Measurements from ENCODE around the gene SASH1. TPM values are rescaled to one million over a fixed set of nuclear protein-coding genes. Genes with fewer than 3 reads are reported as not detected.
A peak's percentile ranks its signal among the peaks of the same experiment; 100 is the strongest.

Gene SASH1
- total and polyA plus RNA-seq, 8 donors, result 5.8 to 82.6 (median 16.3) TPM

GRCh38 chr6:148524976-148525375, 182.3 kb downstream of the SASH1 start:
- peaks cover 15 to 50% (median 44%) of the 10 kb centered on the region in 4 donors for H3K36me3 ChIP-seq
- no peak for TF ChIP-seq EP300 (IDR thresholded peaks at IDR 0.05)
- no peak for TF ChIP-seq CTCF (IDR thresholded peaks at IDR 0.05)
- TF ChIP-seq POLR2A (IDR thresholded peaks at IDR 0.05), result no peak
- no peak for TF ChIP-seq POLR2AphosphoS5 (IDR thresholded peaks at IDR 0.05)
- no peaks in the 10 kb centered on the region for H3K27me3 ChIP-seq
- no peak for DNase-seq
- H3K27ac ChIP-seq, result peak overlapping the region in 4 of 5 donors; percentile 55 to 78 (median 74)
- peak overlapping the region in 2 of 4 donors; percentile 17 for H3K4me3 ChIP-seq
- intact Hi-C loops (cut with DNase I; ENCODE audit: low total_unique reads), result no loop called here
- H3K4me1 ChIP-seq, result peaks cover 3 to 24% (median 11%) of the 10 kb centered on the region in 4 donors
- WGBS, 5 donors, result 63 to 78% (median 74%) methylated on average over 8 of the region's 8 CpGs
- no peaks in the 10 kb centered on the region for H3K9me3 ChIP-seq

GRCh38 chr6:148525453-148525852, 182.8 kb downstream of the SASH1 start:
- peaks cover 11 to 45% (median 39%) of the 10 kb centered on the region in 4 donors for H3K36me3 ChIP-seq
- no peaks in the 10 kb centered on the region for H3K9me3 ChIP-seq
- DNase-seq, result no peak
- 43 to 78% (median 72%) methylated on average over 4 of the region's 4 CpGs for WGBS, 5 donors
- TF ChIP-seq CTCF (IDR thresholded peaks at IDR 0.05) (no peak), POLR2AphosphoS5 (IDR thresholded peaks at IDR 0.05) (no peak), POLR2A (IDR thresholded peaks at IDR 0.05) (no peak), EP300 (IDR thresholded peaks at IDR 0.05) (no peak)
- H3K4me1 ChIP-seq, result peaks cover 3 to 28% (median 11%) of the 10 kb centered on the region in 4 donors
- peak overlapping the region in 4 of 5 donors; percentile 55 to 78 (median 74) for H3K27ac ChIP-seq
- intact Hi-C loops (cut with DNase I; ENCODE audit: low total_unique reads), result no loop called here
- no peaks in the 10 kb centered on the region for H3K27me3 ChIP-seq
- no peak overlapping the region for H3K4me3 ChIP-seq

DNA sequence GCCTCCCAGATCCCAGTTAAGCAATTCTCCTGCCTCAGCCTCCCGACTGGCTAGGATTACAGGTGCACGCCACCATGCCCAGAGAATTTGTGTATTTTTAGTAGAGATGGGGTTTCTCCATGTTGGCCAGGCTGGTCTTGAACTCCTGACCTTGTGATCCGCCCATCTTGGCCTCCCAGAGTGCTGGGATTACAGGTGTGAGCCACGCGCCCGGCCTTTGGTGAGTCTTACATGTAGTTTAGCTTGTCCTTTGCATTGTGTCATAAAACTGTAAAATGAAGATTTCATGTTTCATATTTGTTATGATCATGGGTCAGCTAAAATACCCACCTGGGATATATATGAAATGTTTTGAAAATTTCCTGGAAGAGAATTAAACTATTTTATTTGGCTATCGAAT, 183.5 kb downstream of the SASH1 start:
- Histone ChIP-seq H3K4me1 (peaks cover 3 to 29% (median 11%) of the 10 kb centered on the region in 4 donors), H3K36me3 (peaks cover 10 to 38% (median 35%) of the 10 kb centered on the region in 4 donors), H3K27ac (peak overlapping the region in 3 of 5 donors; percentile 71 to 78 (median 76)), H3K4me3 (no peak overlapping the region), H3K9me3 (no peaks in the 10 kb centered on the region), H3K27me3 (no peaks in the 10 kb centered on the region)
- intact Hi-C loops (cut with DNase I; ENCODE audit: low total_unique reads), result no loop called here
- no peak for TF ChIP-seq CTCF (IDR thresholded peaks at IDR 0.05)
- TF ChIP-seq POLR2A (IDR thresholded peaks at IDR 0.05), result no peak
- TF ChIP-seq EP300 (IDR thresholded peaks at IDR 0.05), result no peak
- TF ChIP-seq POLR2AphosphoS5 (IDR thresholded peaks at IDR 0.05), result no peak
- no peak for DNase-seq
- WGBS, 5 donors, result 95 to 98% (median 97%) methylated on average over 7 of the region's 7 CpGs

GRCh38 chr6:148528292-148528691, 185.7 kb downstream of the SASH1 start:
- DNase-seq, result peak in 1 of 2 donors; percentile 25
- intact Hi-C loops (cut with DNase I; ENCODE audit: low total_unique reads), result no loop called here
- Histone ChIP-seq H3K27me3 (no peaks in the 10 kb centered on the region), H3K4me1 (peaks cover 3 to 23% (median 11%) of the 10 kb centered on the region in 4 donors), H3K27ac (no peak overlapping the region), H3K36me3 (peaks cover 17 to 59% (median 56%) of the 10 kb centered on the region in 4 donors), H3K4me3 (no peak overlapping the region), H3K9me3 (no peaks in the 10 kb centered on the region)
- 66 to 83% (median 76%) methylated on average over 5 of the region's 5 CpGs for WGBS, 5 donors
- TF ChIP-seq CTCF (IDR thresholded peaks at IDR 0.05) (no peak), EP300 (IDR thresholded peaks at IDR 0.05) (no peak), POLR2A (IDR thresholded peaks at IDR 0.05) (no peak), POLR2AphosphoS5 (IDR thresholded peaks at IDR 0.05) (no peak)
